ENCODE data around the gene ZNF718. TPM values are rescaled to one million over a fixed set of nuclear protein-coding genes. Genes with fewer than 3 reads are reported as not detected.

Gene ZNF718
- total and polyA plus RNA-seq, 2 donors (not counting 3 experiments of a cell fraction or from before 2014, with no cell fraction given), result 0.99 to 12.1 TPM

DNA sequence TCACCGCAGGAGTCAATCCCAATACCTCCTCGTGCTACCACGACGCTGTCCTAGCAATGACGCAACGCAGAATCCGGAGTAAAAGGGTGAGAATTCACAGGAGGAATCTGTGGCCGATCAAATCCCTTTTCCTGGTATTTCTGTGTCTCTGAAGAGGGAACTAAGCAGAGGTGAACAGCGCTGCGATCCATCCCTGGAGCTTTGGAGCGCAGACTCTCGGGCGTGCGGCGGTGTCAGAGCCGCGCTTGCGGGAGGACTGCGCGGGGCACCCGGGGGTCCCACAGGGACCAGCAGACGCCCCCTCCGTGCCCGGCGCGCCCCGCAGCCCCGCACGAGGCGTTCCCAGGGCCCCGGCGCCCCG, 17.2 kb upstream of the ZNF718 start:
- DNase-seq (ENCODE audit: low read depth, low spot score) (no peak), FAIRE-seq (no peak)
- no peak for TF ChIP-seq CTCF (IDR thresholded peaks at IDR 0.05; ENCODE audit: extremely low read depth in 1 of 2, insufficient read depth in 1 of 2, low read depth in 1 of 2, low read length in 2 of 2)
- TF ChIP-seq GATA2 (IDR thresholded peaks at IDR 0.05; ENCODE audit: insufficient read depth, insufficient read length, low read depth, low read length), result no peak
- TF ChIP-seq POLR2A (IDR thresholded peaks at IDR 0.05; ENCODE audit: low read depth, low read length), result no peak
- no peak for TF ChIP-seq MYC (IDR thresholded peaks at IDR 0.05; ENCODE audit: low read depth, low read length)
- TF ChIP-seq MAX (IDR thresholded peaks at IDR 0.05; ENCODE audit: insufficient read depth, insufficient read length), result no peak
- no peak for TF ChIP-seq FOS (IDR thresholded peaks at IDR 0.05; ENCODE audit: borderline replicate concordance, insufficient read depth, low read length)
- no peak for TF ChIP-seq EZH2 (IDR thresholded peaks at IDR 0.05; ENCODE audit: borderline replicate concordance, low read depth, low read length, severe bottlenecking)
- TF ChIP-seq POLR2AphosphoS5 (IDR thresholded peaks at IDR 0.05; ENCODE audit: insufficient read depth, low read depth, low read length), result no peak
- TF ChIP-seq JUN (IDR thresholded peaks at IDR 0.05; ENCODE audit: borderline replicate concordance, insufficient read depth, insufficient read length, low read depth), result no peak
- no TSS peak for BruUV-seq (replicated peaks)
- CTCF ChIA-PET, result no interaction called here
- H3K9me1 ChIP-seq (replicated peaks; ENCODE audit: control insufficient read depth, extremely low read depth, insufficient read depth, low read length), result no peaks in the 10 kb centered on the region
- dilution Hi-C loops (cut with MboI; ENCODE audit: extremely low pct_ligation_motif_present, low sequenced_read_pairs) (no loop called here), intact Hi-C loops (cut with micrococcal nuclease) (no loop called here)
- H3K9me3 ChIP-seq (replicated peaks; ENCODE audit: control insufficient read depth, insufficient read depth, low read length), result no peaks in the 10 kb centered on the region
- no peak overlapping the region for H3K4me2 ChIP-seq (ENCODE audit: insufficient read depth, low read length)
- POLR2A ChIA-PET, result no interaction called here
- no peaks in the 10 kb centered on the region for H3K79me2 ChIP-seq (ENCODE audit: control insufficient read depth, insufficient read depth, low read length)
- H2AFZ ChIP-seq (ENCODE audit: low read depth, low read length), result no peak overlapping the region
- no peaks in the 10 kb centered on the region for H4K20me1 ChIP-seq (replicated peaks; ENCODE audit: control insufficient read depth, extremely low read depth, insufficient read depth, low read length)
- peaks cover 21 to 29% of the 10 kb centered on the region in 2 experiments for H3K27me3 ChIP-seq (ENCODE audit: control insufficient read depth in 2 of 2, insufficient read depth in 2 of 2, low read length in 2 of 2)
- H3K27ac ChIP-seq (ENCODE audit: insufficient read depth, low read depth, low read length), result no peak overlapping the region
- H3K36me3 ChIP-seq (ENCODE audit: control insufficient read depth in 2 of 2, extremely low read depth in 1 of 2, insufficient read depth in 2 of 2, low read length in 2 of 2), result no peaks in the 10 kb centered on the region
- no peak overlapping the region for H3K4me3 ChIP-seq (replicated peaks in 1 of 3; ENCODE audit: insufficient read depth in 1 of 3, low read depth in 1 of 3, low read length in 3 of 3)
- no peak overlapping the region for H3K9ac ChIP-seq (replicated peaks; ENCODE audit: extremely low read depth, insufficient read depth, low read length)
- no peaks in the 10 kb centered on the region for H3K4me1 ChIP-seq (ENCODE audit: control insufficient read depth, extremely low read depth, insufficient read depth, low read length)

Data from endothelial cell of umbilical vein (primary cell).